B cell (primary cell): Measurements from ENCODE around the gene SLC6A12. TPM values are rescaled to one million over a fixed set of nuclear protein-coding genes. Genes with fewer than 3 reads are reported as not detected.

Experiments
- ATAC-seq: fragments of 200-7000 bp; cut with Tn5 transposase; one replicate; pipeline ENCODE4 v1.10.0; 2021; ENCODE audit warnings: low read depth, mild to moderate bottlenecking, moderate number of reproducible peaks, moderate library complexity
- CTCF ChIA-PET: fragments of 350-600 bp; sonication (Branson Sonifier 250); formaldehyde crosslinking; loops from one replicate; lab custom pipeline; 2021; ENCODE audit warnings: antibody characterized with exemption, inconsistent platforms; lab: Charles Lee
- POLR2A ChIA-PET: fragments of 350-600 bp; sonication (Branson Sonifier 250); formaldehyde crosslinking; loops from one replicate; lab custom pipeline; 2021; ENCODE audit warnings: antibody characterized with exemption; lab: Charles Lee
- DNase-seq: peaks from one replicate; pipeline ENCODE4 v3.0.0; 2013
- H2AFZ ChIP-seq: 2 replicates; pipeline ENCODE4 v1.6.1; 2012; ENCODE audit warnings: mild to moderate bottlenecking, low read depth, low read length; ENCODE audit not compliant: insufficient read depth, poor library complexity, severe bottlenecking
- H3K27ac ChIP-seq, 2 donors: 1 replicate in 1 of 2; 2 replicates in 1 of 2; pipeline ENCODE4 v1.5.1; 2012 to 2013; ENCODE audit warnings: low read length in 2 of 2, mild to moderate bottlenecking in 2 of 2, moderate library complexity in 1 of 2
- H3K27me3 ChIP-seq, 4 experiments: fragments of 200-600 bp in 1 of 4; sonication (generic) in 1 of 4; replicated peaks in 1 of 4; 1 replicate in 2 of 4; 2 replicates in 2 of 4; pipeline versions ENCODE4 v1.6.1 to v1.7.0; 2013 to 2016; ENCODE audit warnings: low read length in 3 of 4, mild to moderate bottlenecking in 2 of 4, mixed read lengths in 1 of 4, moderate library complexity in 1 of 4; ENCODE audit not compliant: insufficient read depth in 4 of 4, control insufficient read depth in 3 of 4; ENCODE audit errors: control extremely low read depth in 1 of 4
- H3K36me3 ChIP-seq, 2 experiments: replicated peaks in 1 of 2; 1 replicate in 1 of 2; 2 replicates in 1 of 2; pipeline versions ENCODE4 v1.6.1 to v1.7.1; 2013; ENCODE audit warnings: low read length in 1 of 2; ENCODE audit not compliant: insufficient read depth in 2 of 2, control insufficient read depth in 1 of 2; ENCODE audit errors: control extremely low read depth in 1 of 2, extremely low read depth in 1 of 2
- H3K4me1 ChIP-seq, 2 donors: fragments of 200-600 bp in 1 of 2; sonication (generic) in 1 of 2; 1 replicate in 1 of 2; 2 replicates in 1 of 2; pipeline versions ENCODE4 v1.5.1 to v1.6.1; 2013 to 2017; ENCODE audit warnings: low read length in 2 of 2; ENCODE audit not compliant: control insufficient read depth in 2 of 2, insufficient read depth in 2 of 2
- H3K4me2 ChIP-seq: replicated peaks from 2 replicates; pipeline ENCODE3; 2012; ENCODE audit warnings: mild to moderate bottlenecking, low read depth, low read length; ENCODE audit not compliant: poor library complexity, severe bottlenecking
- H3K4me3 ChIP-seq, 5 experiments: fragments of 200-600 bp in 1 of 5; sonication (generic) in 1 of 5; 1 replicate in 3 of 5; 2 replicates in 2 of 5; pipeline versions ENCODE4 v1.5.1 to v1.7.0; 2011 to 2016; ENCODE audit warnings: low read length in 4 of 5, mild to moderate bottlenecking in 4 of 5, low read depth in 2 of 5, control low read depth in 1 of 5, moderate library complexity in 1 of 5; ENCODE audit not compliant: insufficient read depth in 1 of 5; ENCODE audit errors: control extremely low read depth in 1 of 5, extremely low read depth in 1 of 5
- H3K79me2 ChIP-seq: fragments of 200-600 bp; sonication (generic); one replicate; pipeline ENCODE4 v1.6.0; 2016; ENCODE audit warnings: low read length; ENCODE audit not compliant: control insufficient read depth, insufficient read depth
- H3K9ac ChIP-seq: fragments of 200-600 bp; sonication (generic); 2 replicates; pipeline ENCODE4 v1.6.1; 2017; ENCODE audit warnings: mild to moderate bottlenecking, low read length, moderate library complexity
- H3K9me3 ChIP-seq, 3 donors: one replicate each; pipeline versions ENCODE4 v1.6.1 to v1.7.1; 2013; ENCODE audit warnings: low read length in 2 of 3; ENCODE audit not compliant: control insufficient read depth in 2 of 3, insufficient read depth in 1 of 3; ENCODE audit errors: control extremely low read depth in 1 of 3
- H4K20me1 ChIP-seq: 2 replicates; pipeline ENCODE4 v1.6.0; 2012; ENCODE audit warnings: mild to moderate bottlenecking, low read length; ENCODE audit not compliant: insufficient read depth, control insufficient read depth, poor library complexity, severe bottlenecking
- H3K27ac Mint-ChIP-seq: one replicate; pipeline ENCODE4 v1.8.0; 2021; ENCODE audit warnings: mixed read lengths
- H3K27me3 Mint-ChIP-seq: one replicate; pipeline ENCODE4 v1.8.0; 2021; ENCODE audit warnings: mixed read lengths
- H3K4me1 Mint-ChIP-seq: one replicate; pipeline ENCODE4 v1.8.0; 2021; ENCODE audit warnings: mixed read lengths
- H3K4me3 Mint-ChIP-seq: one replicate; pipeline ENCODE4 v1.8.0; 2021; ENCODE audit warnings: mixed read lengths
- H3K9me3 Mint-ChIP-seq: one replicate; pipeline ENCODE4 v1.8.0; 2022; ENCODE audit warnings: mixed read lengths; ENCODE audit not compliant: insufficient read depth
- CTCF ChIP-seq: fragments of 200-600 bp; IDR thresholded peaks from one replicate; pipeline ENCODE4 v1.8.0; 2022; ENCODE audit warnings: antibody characterized with exemption, mild to moderate bottlenecking
- EZH2 ChIP-seq: IDR thresholded peaks from 2 replicates; pipeline ENCODE4 v1.6.1; 2012; ENCODE audit warnings: borderline replicate concordance, low read depth, mild to moderate bottlenecking, moderate library complexity, low read length; ENCODE audit not compliant: insufficient read depth, poor library complexity, severe bottlenecking
- WGBS: methylation state at CpG from one replicate; pipeline ENCODE4 v1.1.5; 2013; ENCODE audit warnings: missing lambda C conversion rate; ENCODE audit not compliant: insufficient coverage; 5-methylcytosine and 5-hydroxymethylcytosine counted together
- intact Hi-C: fragments of 100-400 bp; cut with micrococcal nuclease; formaldehyde crosslinking; loops from one replicate; pipeline ENCODE4 v1.10.0; 2022
- polyA plus RNA-seq: library from polyadenylated mRNA; depleted of rRNA; stranded (reverse); fragments of >200 nt; gene quantifications from 2 replicates; pipeline ENCODE4 v1.2.3, GENCODE V29; 2012
- total RNA-seq, 2 donors: library from RNA; stranded (reverse); fragments of 120-200 nt in 1 of 2; gene quantifications; 1 replicate in 1 of 2; 2 replicates in 1 of 2; pipeline versions ENCODE4 v1.2.3 to v1.2.4, GENCODE V29; 2013 to 2022

The SLC6A12 gene
- total and polyA plus RNA-seq, 2 donors (not counting 1 experiment from before 2014, with no cell fraction given) = 0.06 TPM; not detected in 1

- CTCF ChIA-PET = no interaction called here
Observed at GRCh38 chr12:189622-189962, 24.4 kb downstream of the SLC6A12 start.

More at GRCh38 chr12:189622-189962, 24.4 kb downstream of the SLC6A12 start:
- no peak for ATAC-seq
- WGBS = 100% methylated on average over 3 of the region's 6 CpGs
- no peak for TF ChIP-seq EZH2
- TF ChIP-seq CTCF = no peak
- peaks cover 0 to 2% (median 0%) of the 10 kb centered on the region in 3 donors for H3K9me3 ChIP-seq
- no peak for DNase-seq
- no peak overlapping the region for H3K4me3 Mint-ChIP-seq
- H3K4me3 ChIP-seq = peak overlapping the region in 1 of 5 experiments; percentile 39
- peak overlapping the region; percentile 77 for H3K4me2 ChIP-seq
- H3K27me3 Mint-ChIP-seq = peaks cover 43% of the 10 kb centered on the region
- peaks cover 0 to 11% (median 0%) of the 10 kb centered on the region in 4 experiments for H3K27me3 ChIP-seq
- H3K27ac ChIP-seq = no peak overlapping the region
- peak overlapping the region; percentile 74 for H2AFZ ChIP-seq
- H4K20me1 ChIP-seq = no peaks in the 10 kb centered on the region
- H3K4me1 Mint-ChIP-seq = peaks cover 3% of the 10 kb centered on the region
- H3K79me2 ChIP-seq = no peaks in the 10 kb centered on the region
- H3K27ac Mint-ChIP-seq = no peak overlapping the region
- peaks cover 4 to 11% of the 10 kb centered on the region in 2 donors for H3K4me1 ChIP-seq
- POLR2A ChIA-PET = no interaction called here
- no peaks in the 10 kb centered on the region for H3K36me3 ChIP-seq
- no peaks in the 10 kb centered on the region for H3K9me3 Mint-ChIP-seq
- no peak overlapping the region for H3K9ac ChIP-seq
- intact Hi-C loops = no loop called here
